Peyer's patch (tissue), 4 donors: Measurements from ENCODE around the gene FTO. TPM values are rescaled to one million over a fixed set of nuclear protein-coding genes. Genes with fewer than 3 reads are reported as not detected.
"Not testable (repeated sequence)": the region's sequence is repeated elsewhere in the genome, so short reads cannot be mapped to it uniquely, and the experiment has no call there.

Source experiments
- DNase-seq, 3 donors: peaks; one replicate each; pipeline ENCODE4 v3.0.0-alpha.2; 2017 to 2019
- H3K27ac ChIP-seq, 4 donors: fragments of 200-600 bp; sonication (generic); one replicate each; pipeline ENCODE4 v1.5.1; 2016 to 2019
- H3K27me3 ChIP-seq, 2 donors: fragments of 200-600 bp; sonication (generic); one replicate each; pipeline ENCODE4 v1.5.1; 2019
- H3K36me3 ChIP-seq, 3 donors: fragments of 200-600 bp; sonication (generic); one replicate each; pipeline ENCODE4 v1.5.1; 2016 to 2019
- H3K4me1 ChIP-seq, 4 donors: fragments of 200-600 bp; sonication (generic); one replicate each; pipeline ENCODE4 v1.5.1; 2016 to 2019
- H3K4me3 ChIP-seq, 4 donors: fragments of 200-600 bp; sonication (generic); 1 replicate in 3 of 4; 2 replicates in 1 of 4; pipeline ENCODE4 v1.5.1; 2016 to 2019; ENCODE audit warnings: mild to moderate bottlenecking in 1 of 4
- H3K9me3 ChIP-seq, 4 donors: fragments of 200-600 bp; sonication (generic); one replicate each; pipeline ENCODE4 v1.5.1; 2016 to 2019; ENCODE audit warnings: mild to moderate bottlenecking in 1 of 4
- POLR2A ChIP-seq, 2 donors: fragments of 450-650 bp; IDR thresholded peaks; one replicate each; pipeline ENCODE4 v1.5.1; 2017; ENCODE audit warnings: antibody characterized with exemption in 2 of 2, mild to moderate bottlenecking in 2 of 2, moderate library complexity in 2 of 2
- total RNA-seq, 4 donors: library from RNA; depleted of rRNA; stranded (reverse); fragments of >200 nt; gene quantifications; one replicate each; pipeline ENCODE4 v1.1.0, GENCODE V29; 2016
- TF ChIP-seq, protein P1 (sequence below), 6 experiments: fragments of 450-650 bp in 4 of 6; fragments of 200-600 bp in 2 of 6; sonication (generic) in 1 of 6; IDR thresholded peaks; one replicate each; pipeline ENCODE4 v1.5.1; 2017 to 2019; ENCODE audit warnings: antibody characterized with exemption in 6 of 6, mild to moderate bottlenecking in 3 of 6, moderate library complexity in 1 of 6

Gene FTO
- total RNA-seq, 4 donors from 2014 or later: 37.0 to 95.7 (median 45.1) TPM

DNA sequence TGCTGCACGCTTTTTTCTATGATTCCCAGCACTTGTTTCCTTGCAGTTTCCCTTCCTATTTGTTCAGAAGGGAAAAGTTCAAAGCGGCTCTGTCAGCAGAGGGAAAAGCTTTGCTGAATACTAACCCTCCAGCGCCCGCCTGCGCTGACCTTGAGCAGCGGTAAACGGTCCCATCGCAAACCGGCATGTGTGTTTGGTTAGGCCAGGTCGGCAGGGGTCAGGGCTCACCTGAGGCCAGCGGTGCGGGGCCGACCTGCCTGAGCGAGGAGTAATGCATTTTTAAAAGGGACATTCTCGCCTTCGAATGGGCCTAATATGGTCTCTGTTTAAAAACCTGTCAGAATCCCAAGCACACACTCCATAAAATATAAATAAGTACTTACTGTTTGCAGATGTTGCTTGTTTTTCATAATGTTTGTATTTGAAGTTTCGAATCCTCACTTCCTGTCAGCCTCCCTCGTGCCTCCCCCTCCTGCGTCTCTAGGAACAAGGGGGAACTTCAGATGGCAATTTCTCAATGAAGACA is 472.5 kb downstream of the FTO start:
- Histone ChIP-seq H3K27ac (no peak overlapping the region), H3K4me1 (peaks cover 0 to 7% (median 0%) of the 10 kb centered on the region in 4 donors), H3K9me3 (no peaks in the 10 kb centered on the region), H3K27me3 (no peaks in the 10 kb centered on the region), H3K4me3 (no peak overlapping the region), H3K36me3 (no peaks in the 10 kb centered on the region)
- DNase-seq: no peak
- no peak for TF ChIP-seq POLR2A (IDR thresholded peaks at IDR 0.05)
- TF ChIP-seq, protein P1, sequence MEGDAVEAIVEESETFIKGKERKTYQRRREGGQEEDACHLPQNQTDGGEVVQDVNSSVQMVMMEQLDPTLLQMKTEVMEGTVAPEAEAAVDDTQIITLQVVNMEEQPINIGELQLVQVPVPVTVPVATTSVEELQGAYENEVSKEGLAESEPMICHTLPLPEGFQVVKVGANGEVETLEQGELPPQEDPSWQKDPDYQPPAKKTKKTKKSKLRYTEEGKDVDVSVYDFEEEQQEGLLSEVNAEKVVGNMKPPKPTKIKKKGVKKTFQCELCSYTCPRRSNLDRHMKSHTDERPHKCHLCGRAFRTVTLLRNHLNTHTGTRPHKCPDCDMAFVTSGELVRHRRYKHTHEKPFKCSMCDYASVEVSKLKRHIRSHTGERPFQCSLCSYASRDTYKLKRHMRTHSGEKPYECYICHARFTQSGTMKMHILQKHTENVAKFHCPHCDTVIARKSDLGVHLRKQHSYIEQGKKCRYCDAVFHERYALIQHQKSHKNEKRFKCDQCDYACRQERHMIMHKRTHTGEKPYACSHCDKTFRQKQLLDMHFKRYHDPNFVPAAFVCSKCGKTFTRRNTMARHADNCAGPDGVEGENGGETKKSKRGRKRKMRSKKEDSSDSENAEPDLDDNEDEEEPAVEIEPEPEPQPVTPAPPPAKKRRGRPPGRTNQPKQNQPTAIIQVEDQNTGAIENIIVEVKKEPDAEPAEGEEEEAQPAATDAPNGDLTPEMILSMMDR (IDR thresholded peaks at IDR 0.05): no peak

- no peak for DNase-seq
- Histone ChIP-seq H3K4me1 (peaks cover 0 to 7% (median 0%) of the 10 kb centered on the region in 4 donors), H3K36me3 (no peaks in the 10 kb centered on the region), H3K4me3 (no peak overlapping the region), H3K27me3 (no peaks in the 10 kb centered on the region), H3K27ac (no peak overlapping the region), H3K9me3 (no peaks in the 10 kb centered on the region)
- no peak for TF ChIP-seq POLR2A (IDR thresholded peaks at IDR 0.05)
- TF ChIP-seq, protein P1 (IDR thresholded peaks at IDR 0.05): no peak
Observed at GRCh38 chr16:54177052-54177861, 473.3 kb downstream of the FTO start.

DNA sequence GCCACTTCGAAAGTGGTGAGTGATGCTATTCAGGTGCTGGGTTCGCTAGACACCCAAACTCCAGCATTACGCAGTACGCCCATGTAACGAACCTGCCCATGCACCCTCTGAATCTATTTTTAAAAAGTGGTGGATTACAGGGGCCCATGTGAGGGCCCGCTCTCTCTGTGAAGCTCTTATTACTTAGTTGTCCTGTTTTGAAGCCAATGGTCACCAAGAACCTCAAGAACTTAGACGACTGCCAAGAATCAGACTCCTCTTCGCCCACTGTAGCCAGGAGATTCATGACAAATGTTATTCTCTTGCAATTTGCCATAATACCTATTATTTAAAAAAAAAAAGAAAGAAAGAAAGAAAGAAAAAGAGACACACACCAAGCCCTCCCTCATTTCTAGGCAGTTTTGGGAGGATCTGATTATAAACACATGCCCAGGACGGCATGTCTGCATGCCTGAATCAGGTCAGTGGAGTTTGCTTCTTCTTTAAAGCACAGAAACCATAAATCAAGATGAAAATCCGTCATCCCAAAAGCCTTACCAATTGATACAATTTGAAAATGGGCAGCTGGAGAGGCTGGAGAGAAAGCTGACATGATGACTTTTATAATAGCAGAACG is 474.0 kb downstream of the FTO start:
- peaks cover 0 to 7% (median 0%) of the 10 kb centered on the region in 4 donors for H3K4me1 ChIP-seq
- TF ChIP-seq, protein P1 (IDR thresholded peaks at IDR 0.05): no peak
- no peak for TF ChIP-seq POLR2A (IDR thresholded peaks at IDR 0.05)
- no peak overlapping the region for H3K27ac ChIP-seq
- no peaks in the 10 kb centered on the region for H3K9me3 ChIP-seq
- H3K36me3 ChIP-seq: no peaks in the 10 kb centered on the region
- H3K4me3 ChIP-seq: no peak overlapping the region
- DNase-seq: no peak
- no peaks in the 10 kb centered on the region for H3K27me3 ChIP-seq

DNA sequence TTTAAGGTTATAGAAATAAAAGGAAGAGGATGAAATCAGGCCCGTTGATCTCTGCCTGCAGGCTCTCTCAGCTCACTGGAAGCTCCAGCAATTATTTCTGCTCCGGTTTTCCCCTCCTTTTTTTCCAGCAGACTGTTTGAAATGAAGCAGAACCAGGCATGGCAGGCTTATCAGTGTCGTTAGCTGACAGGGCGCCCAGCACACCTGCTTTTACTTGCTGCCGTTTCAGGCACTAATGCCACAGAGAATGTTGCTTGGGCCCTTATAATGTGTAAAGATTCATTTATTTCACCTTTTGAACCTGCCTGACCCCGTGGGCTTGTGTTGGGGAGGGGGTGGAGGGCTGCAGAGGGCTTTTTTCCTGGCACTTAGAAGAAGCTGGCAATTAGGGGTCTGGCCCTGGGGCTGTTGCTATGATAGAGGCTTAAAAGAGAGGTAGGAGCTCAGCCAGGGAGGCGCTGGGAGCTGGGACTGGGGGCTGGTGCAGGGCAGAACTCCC is 474.6 kb downstream of the FTO start:
- no peak overlapping the region for H3K27ac ChIP-seq
- H3K4me1 ChIP-seq: peaks cover 0 to 7% (median 0%) of the 10 kb centered on the region in 4 donors
- H3K4me3 ChIP-seq: no peak overlapping the region
- no peaks in the 10 kb centered on the region for H3K27me3 ChIP-seq
- no peak for TF ChIP-seq POLR2A (IDR thresholded peaks at IDR 0.05)
- TF ChIP-seq, protein P1 (IDR thresholded peaks at IDR 0.05): no peak
- DNase-seq: no peak
- H3K36me3 ChIP-seq: no peaks in the 10 kb centered on the region
- H3K9me3 ChIP-seq: no peaks in the 10 kb centered on the region

- no peaks in the 10 kb centered on the region for H3K4me1 ChIP-seq
- no peaks in the 10 kb centered on the region for H3K36me3 ChIP-seq
- DNase-seq: no peak
- no peaks in the 10 kb centered on the region for H3K9me3 ChIP-seq
- H3K27ac ChIP-seq: no peak overlapping the region
- no peak for TF ChIP-seq POLR2A (IDR thresholded peaks at IDR 0.05)
- TF ChIP-seq, protein P1 (IDR thresholded peaks at IDR 0.05): no peak
- H3K4me3 ChIP-seq: no peak overlapping the region
- H3K27me3 ChIP-seq: no peaks in the 10 kb centered on the region
Observed at GRCh38 chr16:54180421-54181359, 476.7 kb downstream of the FTO start.

- not testable (repeated sequence) for H3K9me3 ChIP-seq
Observed at GRCh38 chr16:54181683-54182329, 477.9 kb downstream of the FTO start.

More at GRCh38 chr16:54181683-54182329, 477.9 kb downstream of the FTO start:
- not testable (repeated sequence) for H3K36me3 ChIP-seq, H3K4me3 ChIP-seq, DNase-seq, H3K27ac ChIP-seq, H3K4me1 ChIP-seq, H3K27me3 ChIP-seq
